Measurements from ENCODE around the gene GTF3C5.

GTF3C5 gene

DNA sequence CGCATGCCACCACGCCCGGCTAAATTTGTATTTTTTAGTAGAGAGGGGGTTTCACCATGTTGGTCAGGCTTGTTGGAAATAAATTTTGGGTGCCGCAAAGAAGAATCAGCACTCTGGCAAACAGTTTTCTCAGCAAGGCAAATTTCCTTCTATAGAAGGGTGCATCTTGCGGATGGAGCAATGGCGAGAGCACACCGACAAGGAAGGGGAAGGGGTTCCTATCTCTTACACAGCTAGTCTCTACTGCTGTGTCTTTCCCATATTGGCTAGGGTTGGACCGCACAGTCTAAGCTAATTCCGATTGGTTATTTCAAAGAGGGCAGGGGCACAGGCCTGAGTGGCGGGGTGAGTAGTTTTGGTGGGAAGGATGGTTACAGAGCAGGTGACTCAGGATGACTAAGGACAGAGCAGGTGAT lies 707 bp downstream of the GTF3C5 start:
- no peak for DNase-seq

DNA sequence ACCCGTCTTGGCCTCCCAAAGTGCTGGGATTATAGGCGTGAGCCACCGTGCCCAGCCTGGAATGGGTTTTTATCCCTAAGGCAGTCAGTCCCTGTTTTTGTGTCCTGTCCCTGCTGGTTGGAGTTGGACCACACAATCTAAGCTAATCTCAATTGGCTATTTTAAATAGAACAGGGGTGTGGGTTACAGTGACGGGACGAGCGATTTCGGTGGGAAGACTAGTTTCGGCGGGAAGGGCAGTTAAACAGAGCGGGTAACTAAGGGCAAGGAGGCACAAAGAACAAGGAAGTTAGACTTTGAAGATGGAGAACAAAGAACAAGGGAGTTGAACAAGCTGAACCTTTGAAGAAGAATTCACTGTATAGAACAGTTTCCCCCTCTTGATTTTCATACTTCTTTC lies 1.4 kb downstream of the GTF3C5 start:
- no peak for DNase-seq

DNA sequence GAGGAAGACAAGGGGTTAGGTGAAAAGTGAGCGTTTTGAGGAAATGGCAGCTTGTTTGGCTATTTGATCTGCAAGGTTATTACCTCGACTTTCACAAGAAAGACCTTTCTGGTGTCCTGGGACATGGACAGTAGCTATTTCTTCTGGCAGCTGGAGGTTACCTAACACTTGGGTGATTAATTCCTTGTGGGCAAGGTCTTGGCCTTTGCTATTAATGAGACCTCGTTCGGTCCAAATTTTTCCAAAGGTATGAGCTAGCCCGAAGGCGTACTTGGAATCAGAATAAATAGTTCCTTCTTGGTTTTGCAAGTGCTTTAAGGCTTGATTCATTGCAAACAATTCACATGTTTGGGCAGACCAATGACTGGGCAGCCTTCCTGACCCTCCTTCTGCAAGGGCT lies 4.9 kb downstream of the GTF3C5 start:
- DNase-seq = no peak

DNA sequence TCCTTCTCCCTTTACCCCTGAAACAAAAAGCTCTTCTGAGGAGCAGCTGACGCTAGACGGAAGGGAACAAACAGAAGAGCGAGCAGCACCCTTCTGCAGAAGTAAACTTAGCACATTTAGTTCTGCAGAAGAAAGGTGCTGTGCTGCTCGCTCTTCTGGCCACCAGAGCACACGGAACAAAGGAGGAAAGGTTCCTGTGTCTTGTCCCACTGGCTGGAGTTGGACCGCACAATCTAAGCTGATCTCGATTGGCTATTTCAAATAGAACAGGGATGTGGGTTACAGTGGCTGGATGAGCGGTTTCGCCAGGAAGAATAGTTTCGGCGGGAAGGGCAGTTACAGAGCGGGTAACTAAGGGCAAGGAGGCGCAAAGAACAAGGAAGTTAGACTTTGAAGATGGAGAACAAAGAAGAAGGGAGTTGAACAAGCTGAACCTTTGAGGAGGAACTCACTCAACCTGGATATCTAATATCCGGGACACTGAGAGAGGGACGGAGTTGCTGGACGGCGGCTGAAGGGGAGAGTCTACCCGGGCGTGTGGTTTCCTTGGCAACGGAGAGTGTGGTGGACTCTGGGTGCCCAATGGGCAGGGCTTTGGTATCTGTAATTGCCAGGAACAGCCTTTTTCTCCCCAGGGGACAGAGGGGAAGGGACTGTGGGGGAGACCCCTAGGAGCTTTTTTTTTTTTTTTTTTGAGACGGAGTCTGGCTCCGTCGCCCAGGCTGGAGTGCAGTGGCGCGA lies 7.1 kb downstream of the GTF3C5 start:
- DNase-seq = no peak

DNA sequence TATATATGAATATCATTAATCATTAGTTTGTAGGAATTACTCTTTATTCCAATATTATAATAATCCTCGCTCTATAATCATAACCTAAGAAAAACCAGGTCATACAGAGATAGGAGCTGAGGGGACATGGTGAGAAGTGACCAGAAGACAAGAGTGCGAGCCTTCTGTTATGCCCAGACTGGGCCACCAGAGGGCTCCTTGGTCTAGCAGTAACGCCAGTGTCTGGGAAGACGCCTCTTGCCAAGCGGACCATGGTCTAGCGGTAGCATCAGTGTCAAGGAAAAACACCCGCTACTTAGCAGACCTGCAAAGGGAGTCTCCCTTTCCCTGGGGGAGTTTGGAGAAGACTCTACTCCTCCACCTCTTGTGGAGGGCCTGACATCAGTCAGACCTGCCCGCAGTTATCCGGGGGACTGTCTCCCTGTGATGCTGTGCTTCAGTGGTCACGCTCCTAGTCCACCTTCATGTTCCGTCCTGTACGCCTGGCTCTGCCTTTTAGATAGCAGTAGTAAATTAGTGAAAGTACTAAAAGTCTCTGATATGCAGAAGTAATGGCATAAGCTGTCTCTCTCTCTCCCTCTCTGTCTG lies 10.2 kb downstream of the GTF3C5 start:
- DNase-seq = peak; percentile 38 to 59 (median 40)

DNA sequence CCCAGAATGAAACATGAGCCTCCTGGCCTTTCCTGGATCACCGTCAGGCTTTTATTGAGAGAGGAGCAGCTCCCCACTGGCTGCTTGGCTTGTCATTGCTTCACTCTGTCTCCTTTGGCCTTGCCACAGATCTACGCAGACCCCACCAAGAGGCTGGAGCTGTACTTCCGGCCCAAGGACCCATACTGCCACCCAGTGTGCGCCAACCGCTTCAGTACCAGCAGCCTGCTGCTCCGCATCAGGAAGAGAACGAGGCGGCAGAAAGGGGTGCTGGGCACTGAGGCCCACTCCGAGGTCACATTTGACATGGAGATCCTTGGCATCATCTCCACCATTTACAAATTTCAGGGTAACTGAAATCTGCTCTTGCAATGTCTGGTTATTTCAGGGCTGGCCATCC lies 11.2 kb downstream of the GTF3C5 start:
- DNase-seq = no peak

DNA sequence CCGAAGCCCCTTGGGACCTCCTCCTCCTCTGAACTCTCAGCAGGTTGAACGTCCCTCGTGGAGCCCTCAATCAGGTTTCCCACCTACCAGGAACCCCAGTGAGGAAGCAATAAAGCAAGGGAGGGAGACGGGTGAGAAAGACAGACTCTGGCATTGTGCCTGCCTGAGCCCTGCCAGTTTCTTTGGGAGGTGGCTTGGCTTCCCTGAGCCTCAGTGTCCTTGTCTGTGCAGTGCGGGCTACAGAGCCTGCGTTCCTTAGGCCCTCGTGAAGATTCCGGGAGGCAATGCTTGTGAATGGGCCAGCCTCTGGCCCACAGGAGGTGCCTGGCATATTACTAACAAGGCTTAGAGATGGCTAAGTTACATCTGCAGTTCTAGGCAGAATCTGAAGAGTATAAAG lies 11.9 kb downstream of the GTF3C5 start:
- no peak for DNase-seq

DNA sequence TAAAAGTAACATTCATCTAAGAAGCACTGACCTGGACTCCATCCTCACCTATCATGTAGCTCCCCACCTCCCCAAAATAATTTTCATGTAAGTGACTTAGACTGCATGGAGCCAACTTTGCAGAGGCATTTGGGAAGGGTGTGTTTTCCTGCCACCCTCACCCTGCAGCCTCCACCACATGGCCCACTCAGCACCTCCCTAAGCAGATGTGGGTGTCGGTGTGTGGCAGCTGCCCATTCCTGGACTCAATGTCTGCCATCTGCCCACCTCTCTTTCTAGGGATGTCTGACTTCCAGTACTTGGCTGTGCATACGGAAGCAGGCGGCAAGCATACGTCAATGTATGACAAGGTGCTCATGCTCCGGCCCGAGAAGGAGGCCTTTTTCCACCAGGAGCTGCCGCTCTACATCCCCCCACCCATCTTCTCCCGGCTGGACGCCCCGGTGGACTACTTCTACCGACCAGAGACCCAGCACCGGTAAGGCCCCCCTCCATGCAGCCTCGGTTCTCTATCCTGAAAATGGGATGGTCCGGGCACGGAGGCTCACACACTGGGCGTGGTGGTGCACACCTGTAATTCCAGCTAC lies 12.7 kb downstream of the GTF3C5 start:
- no peak for DNase-seq

DNA sequence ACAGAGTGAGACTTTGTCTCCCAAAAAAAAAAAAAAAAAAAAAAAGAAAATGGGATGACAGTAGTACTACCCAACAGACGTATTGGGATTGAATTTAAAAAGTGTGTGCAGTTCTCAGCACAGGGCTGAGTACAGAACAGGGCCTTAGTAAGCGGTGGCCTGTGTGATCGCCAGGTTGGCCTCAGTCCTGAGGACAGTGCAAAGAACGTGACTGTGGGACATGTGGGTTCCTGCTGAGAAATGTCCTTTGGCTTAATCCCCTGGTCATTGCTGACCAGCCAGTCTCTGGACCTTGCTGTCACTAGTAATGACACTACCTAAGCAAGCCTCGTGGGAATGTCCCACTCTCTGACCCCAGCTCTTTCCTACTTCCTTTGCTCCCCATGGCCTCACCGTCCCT lies 13.3 kb downstream of the GTF3C5 start:
- no peak for DNase-seq

DNA sequence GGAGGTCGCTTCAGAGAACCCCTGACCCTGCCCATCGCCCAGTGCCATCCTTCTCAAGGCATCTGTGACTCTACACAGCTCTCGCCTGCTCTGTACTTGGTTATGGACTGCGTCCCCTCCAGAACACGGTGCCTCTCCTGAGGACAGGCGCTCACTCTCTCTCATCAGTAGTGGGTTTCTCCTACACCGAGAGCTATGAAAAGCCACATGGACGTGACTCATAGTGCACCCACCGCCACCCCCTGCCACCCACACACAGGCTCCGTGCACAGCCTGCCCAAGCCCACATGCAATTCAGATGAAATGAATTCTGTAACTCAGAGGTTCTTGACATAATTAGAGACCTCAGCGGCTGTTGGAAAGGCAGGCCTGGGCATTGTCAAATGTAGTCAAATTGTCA lies 13.9 kb downstream of the GTF3C5 start:
- DNase-seq = no peak

DNA sequence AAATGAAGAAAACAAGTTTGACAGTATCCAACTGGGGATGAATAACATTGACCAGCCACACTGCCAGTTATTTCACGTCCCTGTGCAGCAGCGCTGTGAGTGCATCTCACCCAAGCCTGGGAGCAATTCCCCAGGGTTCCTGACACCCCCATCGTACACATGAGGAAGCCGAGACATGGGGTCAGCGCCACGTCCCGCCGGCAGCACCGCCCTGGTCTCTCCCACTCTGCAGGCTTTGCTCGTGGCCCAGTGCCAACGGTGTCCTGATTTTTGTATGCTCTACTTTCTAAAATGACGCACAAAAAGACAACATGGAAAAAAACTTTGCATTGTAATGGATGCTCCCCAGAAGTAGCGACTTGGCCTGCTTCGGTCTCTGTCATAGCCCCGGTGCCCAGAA lies 14.3 kb downstream of the GTF3C5 start:
- DNase-seq = no peak

DNA sequence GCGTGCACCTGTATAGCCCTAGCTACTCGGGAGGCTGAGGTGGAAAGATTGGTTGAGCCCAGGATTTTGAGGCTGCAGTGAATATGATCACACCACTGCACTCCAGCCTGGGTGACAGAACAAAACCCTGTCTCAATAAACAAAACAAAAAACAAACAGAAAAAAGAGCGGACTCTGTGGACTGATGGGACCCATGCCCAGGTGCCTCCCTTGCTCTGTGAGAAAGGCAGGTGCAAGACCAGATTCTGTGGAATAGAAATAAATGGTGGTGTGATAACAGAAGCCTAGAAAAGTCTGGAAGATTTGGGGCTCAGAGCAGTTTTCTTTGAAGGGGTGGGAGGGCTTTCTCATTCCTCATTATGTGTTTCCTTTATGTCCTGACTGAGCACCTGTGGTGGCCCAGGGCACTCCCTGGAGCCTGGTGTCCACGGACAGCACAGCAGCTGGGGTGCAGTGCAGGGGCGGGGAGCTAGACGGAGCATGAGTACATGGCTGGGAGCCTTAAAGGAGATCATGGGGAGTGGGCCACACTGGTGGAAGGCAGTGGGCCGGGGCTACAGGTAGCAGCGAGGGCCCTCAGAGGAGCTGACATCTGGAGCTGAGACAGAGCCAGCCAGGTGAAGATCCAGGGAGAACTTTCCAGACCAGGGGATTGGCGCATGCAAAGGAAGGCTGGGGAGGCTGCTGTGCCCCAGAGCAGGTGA lies 15.6 kb downstream of the GTF3C5 start:
- no peak for DNase-seq

DNA sequence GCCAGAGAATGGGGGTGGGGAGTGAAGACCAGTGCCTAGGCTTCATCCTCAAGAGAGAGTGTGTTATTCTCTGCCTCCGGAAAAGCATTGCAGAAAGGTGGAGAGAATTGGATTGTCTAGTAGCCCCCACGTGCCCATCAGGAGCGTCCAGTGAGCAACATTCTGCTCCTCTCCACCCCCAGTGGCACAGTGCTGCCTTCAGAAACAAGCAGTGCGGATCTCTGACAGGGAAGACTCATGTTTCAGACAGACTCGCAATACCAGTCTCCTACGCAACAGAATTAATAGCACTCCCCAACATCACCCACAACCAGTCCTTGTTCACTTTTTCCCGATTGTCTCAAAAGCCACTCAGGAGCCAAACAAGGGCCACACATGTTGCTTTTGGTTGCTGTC lies 16.1 kb downstream of the GTF3C5 start:
- DNase-seq = no peak

DNA sequence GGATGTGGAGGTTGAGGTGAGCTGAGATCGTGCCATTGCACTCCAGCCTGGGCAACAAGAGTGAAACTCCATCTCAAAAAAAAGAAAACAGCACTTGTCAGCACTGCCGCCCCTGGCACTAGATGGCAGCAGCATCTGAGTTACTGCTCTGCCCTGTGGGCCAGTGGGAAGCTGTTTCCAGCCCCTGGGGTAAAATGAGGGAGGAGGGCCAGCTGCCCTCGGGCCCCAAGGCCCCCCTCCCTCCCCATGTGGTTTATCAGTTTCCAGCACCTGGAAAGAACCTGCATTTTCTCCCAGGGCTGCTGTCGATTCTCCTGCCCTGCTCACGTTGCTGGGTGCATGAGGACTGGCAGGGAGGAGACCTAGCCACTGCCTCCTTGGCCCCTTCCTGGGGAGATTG lies 17.8 kb downstream of the GTF3C5 start:
- DNase-seq = peak; percentile 48 to 58 (median 53)

DNA sequence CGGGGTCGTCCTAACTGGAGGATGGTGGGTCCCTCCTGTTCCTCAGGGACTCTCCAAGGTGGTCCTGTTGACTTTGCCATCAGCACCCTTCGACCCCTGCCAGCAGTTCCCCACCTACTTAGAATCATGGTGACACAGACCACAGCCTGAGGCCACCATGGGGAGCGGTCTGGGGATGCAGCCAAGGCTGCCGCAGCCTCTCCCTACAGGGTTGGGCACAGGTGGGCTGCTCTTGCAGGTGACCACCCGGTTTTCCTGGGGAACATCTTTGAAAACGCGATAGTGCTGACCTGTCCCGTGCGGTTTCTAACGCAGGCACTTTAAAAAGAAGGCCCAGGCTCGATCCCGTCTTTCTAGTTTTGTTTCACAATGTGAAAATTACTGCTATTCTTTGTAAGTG lies 18.2 kb downstream of the GTF3C5 start:
- no peak for DNase-seq

DNA sequence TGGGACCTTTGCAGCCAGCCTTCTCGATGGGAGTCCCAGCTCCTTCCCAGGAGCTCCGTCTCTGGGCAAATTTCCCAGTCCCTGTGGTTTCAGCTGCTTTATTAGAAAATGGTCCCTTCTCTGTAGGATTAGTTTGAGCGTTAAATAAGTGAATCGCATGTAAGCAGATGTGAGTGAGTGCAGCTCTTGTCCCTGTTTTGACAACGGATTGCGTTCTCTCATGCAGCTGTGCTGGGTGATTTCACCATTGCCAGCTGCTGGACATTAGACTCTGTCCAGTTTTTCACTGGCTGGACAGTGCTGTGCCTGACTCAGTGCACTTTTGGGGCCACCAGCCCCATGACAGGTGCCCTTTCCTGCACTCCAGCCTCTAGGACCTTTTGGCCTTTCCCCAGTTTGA lies 19.3 kb downstream of the GTF3C5 start:
- no peak for DNase-seq

DNA sequence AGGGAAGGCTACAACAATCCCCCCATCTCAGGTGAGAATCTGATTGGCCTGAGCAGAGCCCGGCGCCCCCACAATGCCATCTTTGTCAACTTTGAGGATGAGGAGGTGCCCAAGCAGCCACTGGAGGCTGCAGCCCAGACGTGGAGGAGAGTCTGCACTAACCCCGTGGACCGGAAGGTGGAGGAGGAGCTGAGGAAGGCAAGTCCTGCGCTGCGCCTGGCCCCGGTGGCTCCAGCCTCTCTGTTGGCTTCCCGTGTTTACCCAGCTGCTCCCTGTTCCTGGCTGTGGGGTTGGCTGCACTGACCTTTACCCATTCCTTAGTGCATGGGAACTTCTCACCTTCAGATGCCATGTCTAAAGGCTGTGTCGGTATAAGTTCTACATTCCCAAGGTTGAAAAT lies 20.0 kb downstream of the GTF3C5 start:
- DNase-seq = no peak

DNA sequence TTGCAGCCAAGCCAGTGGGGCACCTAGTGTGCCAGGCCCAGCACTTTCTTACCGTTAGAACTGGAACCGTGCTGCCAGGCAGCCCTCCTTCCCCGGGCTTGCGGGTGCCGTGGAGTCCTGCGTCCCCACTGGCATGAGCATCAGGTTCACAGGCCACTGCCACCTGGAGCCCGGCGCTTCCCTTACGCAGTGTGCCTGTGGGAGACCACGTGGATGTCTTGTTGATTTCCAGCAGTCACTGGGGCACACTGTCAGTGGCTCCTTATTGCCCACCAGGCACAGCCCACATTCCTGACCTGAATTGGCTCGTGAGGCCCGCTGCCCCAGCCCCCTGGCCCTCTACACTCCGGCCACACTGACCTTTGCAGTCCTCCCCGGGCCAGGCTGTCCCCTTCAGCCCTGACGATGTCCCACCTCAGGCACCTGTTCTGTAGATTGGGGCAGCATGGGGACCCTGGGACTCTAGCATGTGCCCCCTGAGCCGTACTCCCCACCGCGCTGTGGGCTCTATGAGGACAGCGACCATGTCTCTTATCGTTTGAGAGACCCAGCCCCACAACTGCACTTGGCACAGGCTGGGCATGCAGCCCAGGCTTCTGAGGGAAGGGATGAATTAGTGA lies 20.6 kb downstream of the GTF3C5 start:
- no peak for DNase-seq

DNA sequence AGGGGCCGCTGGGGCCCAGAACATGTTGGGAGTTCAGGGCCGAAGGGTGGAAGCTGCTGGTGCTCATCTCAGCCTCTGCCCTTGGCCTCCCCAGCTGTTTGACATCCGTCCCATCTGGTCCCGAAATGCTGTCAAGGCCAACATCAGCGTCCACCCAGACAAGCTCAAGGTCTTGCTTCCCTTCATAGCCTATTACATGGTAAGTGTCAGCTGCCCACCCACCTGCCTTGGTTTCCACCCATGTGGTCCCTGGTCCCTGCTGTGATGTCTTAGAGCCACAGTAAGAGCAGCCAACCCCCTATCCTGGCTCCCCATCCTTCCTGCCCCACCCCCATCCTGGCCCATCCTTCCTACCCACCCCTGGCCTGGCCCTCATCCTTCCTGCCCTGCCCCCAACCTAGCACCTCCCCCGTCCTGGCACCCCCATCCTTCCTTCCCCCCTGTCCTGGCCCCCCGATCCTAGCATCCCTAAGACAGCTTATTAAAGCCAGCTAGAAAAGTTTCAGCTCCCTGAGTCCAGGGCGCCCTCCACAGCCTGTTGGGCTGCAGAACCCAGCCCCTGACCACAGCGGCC lies 21.3 kb downstream of the GTF3C5 start:
- DNase-seq = no peak

DNA sequence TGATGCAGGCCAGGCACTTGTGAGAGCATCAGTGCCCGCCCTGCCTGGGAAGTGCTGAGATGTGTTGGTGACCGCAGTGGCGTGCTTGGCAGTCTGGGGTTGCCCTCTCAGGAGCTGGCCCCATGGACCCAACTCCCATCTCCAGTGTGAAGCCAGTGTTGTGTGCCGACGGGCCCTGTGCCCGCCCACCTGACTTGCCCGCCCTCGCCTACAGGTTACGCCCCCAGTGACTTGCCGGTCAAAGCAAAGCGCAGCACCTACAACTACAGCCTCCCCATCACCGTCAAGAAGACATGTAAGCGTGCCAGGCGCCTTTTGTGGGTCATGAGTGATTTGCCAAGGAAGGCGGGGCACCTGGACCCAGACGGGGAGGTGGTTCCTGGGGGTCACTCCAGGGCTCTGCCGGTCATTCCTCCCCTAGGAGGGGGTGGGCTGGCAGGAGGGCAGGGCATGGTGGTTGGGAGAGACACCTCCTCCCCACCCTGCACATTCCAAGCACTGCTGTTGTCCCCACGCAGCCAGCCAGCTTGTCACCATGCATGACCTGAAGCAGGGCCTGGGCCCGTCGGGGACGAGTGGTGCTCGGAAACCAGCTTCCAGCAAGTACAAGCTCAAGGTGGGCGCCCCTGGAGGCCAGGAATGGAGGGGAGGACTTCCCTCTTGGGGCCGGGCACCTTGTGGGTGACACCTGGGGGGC lies 23.5 kb downstream of the GTF3C5 start:
- no peak for DNase-seq

DNA sequence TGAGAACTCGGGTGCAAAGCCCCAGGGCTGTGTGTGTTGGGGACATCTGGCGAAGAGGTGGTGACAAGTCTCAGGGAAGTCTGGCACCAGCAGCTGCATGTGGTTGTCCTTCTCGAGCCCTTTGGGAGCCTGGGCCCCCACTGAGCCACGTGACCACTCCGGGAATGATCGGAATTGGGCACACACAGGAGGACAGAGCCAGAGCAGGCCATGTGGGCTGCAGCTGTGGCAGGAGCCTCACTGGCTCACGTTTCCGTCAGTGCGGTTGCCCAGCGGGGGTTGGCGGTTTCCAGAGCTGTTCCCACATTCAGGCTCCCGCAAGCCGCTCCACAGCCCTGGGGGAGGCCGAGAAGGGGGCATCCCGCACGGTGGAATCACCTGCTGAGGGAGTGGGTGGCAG lies 24.2 kb downstream of the GTF3C5 start:
- DNase-seq = no peak

DNA sequence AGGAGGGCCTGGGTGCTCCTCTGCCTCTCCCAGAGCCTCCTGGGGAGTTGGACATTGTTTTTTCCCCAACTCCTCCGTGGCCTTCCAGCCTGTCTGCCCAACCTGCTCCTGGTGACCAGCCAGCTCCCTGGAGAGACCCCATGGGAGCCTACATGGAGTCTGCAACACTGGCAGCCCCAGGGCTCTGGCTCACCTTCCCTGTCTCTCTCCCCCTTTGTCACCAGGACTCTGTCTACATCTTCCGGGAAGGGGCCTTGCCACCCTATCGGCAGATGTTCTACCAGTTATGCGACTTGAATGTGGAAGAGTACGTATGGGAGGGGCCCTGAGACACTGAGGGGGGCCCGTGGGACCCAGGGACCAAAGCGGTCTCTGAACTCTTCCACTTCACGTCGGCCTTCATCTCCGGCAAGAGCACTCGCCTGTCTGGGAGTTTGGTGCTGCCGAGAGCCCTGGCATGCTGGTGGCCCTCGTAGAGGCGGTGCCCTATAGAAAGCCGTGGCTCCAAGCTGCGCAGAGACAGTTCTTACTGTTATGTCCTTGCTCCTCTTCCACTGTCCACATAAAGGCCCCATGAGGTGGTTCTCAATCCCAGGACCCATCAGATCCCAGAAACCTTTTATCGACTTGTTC lies 25.1 kb downstream of the GTF3C5 start:
- DNase-seq = no peak
